Brain microvascular endothelial cell (primary cell): Measurements from ENCODE around the gene PDE3B.
"Not testable (repeated sequence)": the region's sequence is repeated elsewhere in the genome, so short reads cannot be mapped to it uniquely, and the experiment has no call there.

Experiments used
- DNase-seq: peaks from one replicate; pipeline ENCODE4 v3.0.0-alpha.2; 2020
- H3K27ac ChIP-seq: fragments of 250-450 bp; sonication (Bioruptor Pico); 2 replicates; pipeline ENCODE4 v1.5.1; 2020; ENCODE audit warnings: mild to moderate bottlenecking, moderate library complexity
- H3K27me3 ChIP-seq: fragments of 250-450 bp; sonication (Bioruptor Pico); replicated peaks from 2 replicates; pipeline ENCODE4 v1.5.1; 2020; ENCODE audit warnings: mild to moderate bottlenecking
- H3K36me3 ChIP-seq: fragments of 250-450 bp; sonication (Bioruptor Pico); replicated peaks from 2 replicates; pipeline ENCODE4 v1.5.1; 2020; ENCODE audit warnings: mild to moderate bottlenecking
- H3K4me3 ChIP-seq: 2 replicates; pipeline ENCODE4 v1.5.1; 2011; ENCODE audit warnings: low read depth, mild to moderate bottlenecking, control low read depth, low read length, moderate library complexity
- in situ Hi-C: cut with HindIII; loops from 2 replicates; pipeline ENCODE4 v1.10.0; 2017; ENCODE audit warnings: low sequenced_read_pairs, low pct_ligation_motif_present
- TF ChIP-seq, protein P1 (sequence below): IDR thresholded peaks from 2 replicates; pipeline ENCODE4 v1.5.1; 2011; ENCODE audit warnings: low read depth, mild to moderate bottlenecking, moderate library complexity, low read length, control low read depth, inconsistent platforms; ENCODE audit errors: missing control alignments

PDE3B gene

DNA sequence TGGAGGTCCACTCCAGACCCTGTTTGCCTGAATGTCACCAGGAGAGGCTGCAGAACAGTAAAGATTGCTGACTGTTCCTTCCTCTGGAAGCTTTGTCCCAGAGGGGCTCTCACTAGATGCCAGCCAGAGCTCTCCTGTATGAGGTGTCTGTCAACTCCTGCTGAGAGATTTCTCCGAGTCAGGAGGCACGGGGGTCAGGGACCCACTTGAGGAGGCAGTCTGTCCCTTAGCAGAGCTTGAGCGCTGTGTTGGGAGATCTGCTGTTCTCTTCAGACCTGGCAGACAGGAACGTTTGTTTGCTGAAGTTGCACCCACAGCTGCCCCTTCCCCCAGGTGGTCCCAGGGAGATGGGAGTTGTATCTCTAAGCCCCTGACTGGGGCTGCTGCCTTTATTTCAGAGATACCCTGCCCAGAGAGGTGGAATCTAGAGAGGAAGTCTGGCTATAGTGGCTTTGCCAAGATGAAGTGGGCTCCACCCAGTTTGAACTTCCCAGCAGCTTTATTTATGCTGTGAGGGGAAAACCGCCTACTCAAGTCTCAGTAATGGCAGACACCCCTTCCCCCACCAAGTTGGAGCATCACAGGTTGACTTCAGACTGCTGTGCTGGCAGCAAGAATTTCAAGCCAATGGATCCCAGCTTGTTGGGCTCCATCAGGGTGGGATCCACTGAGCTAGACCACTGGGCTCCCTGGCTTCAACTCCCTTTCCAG lies 99.4 kb downstream of the PDE3B start:
- Histone ChIP-seq H3K27me3 (no peaks in the 10 kb centered on the region), H3K36me3 (no peaks in the 10 kb centered on the region), H3K27ac (no peak overlapping the region), H3K4me3 (no peak overlapping the region)
- TF ChIP-seq, protein P1, sequence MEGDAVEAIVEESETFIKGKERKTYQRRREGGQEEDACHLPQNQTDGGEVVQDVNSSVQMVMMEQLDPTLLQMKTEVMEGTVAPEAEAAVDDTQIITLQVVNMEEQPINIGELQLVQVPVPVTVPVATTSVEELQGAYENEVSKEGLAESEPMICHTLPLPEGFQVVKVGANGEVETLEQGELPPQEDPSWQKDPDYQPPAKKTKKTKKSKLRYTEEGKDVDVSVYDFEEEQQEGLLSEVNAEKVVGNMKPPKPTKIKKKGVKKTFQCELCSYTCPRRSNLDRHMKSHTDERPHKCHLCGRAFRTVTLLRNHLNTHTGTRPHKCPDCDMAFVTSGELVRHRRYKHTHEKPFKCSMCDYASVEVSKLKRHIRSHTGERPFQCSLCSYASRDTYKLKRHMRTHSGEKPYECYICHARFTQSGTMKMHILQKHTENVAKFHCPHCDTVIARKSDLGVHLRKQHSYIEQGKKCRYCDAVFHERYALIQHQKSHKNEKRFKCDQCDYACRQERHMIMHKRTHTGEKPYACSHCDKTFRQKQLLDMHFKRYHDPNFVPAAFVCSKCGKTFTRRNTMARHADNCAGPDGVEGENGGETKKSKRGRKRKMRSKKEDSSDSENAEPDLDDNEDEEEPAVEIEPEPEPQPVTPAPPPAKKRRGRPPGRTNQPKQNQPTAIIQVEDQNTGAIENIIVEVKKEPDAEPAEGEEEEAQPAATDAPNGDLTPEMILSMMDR, result no peak
- in situ Hi-C loops, result no loop called here
- DNase-seq, result no peak

DNA sequence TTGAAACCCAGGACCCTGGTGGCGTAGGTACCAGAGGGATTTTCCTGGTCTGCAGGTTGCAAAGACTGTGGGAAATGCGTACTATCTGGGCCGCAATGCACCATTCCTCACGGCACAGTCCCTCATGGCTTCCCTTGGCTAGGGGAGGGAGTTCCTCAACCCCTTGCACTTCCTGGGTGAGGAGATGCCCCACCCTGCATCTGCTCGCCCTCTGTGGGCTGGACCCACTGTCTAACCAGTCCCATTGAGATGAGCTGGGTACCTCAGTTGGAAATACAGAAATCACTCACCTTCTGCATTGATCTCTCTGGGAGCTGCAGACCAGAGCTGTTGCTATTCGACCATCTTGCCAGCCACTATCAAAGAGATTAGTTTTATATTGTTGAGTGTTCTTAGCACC lies 100.1 kb downstream of the PDE3B start:
- DNase-seq, H3K4me3 ChIP-seq, H3K27ac ChIP-seq, in situ Hi-C loops, H3K27me3 ChIP-seq, H3K36me3 ChIP-seq: not testable (repeated sequence)

DNA sequence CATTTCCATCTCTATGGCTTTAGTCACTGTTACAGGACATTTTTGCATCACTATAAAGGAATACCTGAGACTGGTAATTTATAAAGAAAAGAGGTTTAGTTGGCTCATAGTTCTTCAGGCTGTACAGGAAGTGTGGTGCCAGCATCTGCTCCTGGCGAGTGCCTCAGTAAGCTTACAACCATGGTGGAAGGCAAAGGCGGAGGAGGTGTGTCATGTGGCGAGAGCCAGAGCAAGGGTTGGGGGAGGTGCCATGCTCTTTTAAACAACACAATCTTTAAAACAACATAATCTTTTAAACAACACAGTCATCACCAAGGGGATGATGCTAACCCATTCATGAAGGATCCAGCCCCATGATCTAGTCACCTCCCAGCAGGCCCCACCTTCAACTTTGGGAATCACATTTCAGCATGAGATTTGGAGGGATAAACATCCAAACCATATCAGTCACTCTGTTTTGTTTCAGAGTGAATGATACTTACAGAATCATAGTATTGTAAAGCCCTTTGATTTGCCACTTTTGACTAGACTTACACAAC lies 103.3 kb downstream of the PDE3B start:
- in situ Hi-C loops, result no loop called here
- no peak overlapping the region for H3K4me3 ChIP-seq
- TF ChIP-seq, protein P1, result no peak
- no peak overlapping the region for H3K27ac ChIP-seq
- no peak for DNase-seq
- no peaks in the 10 kb centered on the region for H3K36me3 ChIP-seq
- H3K27me3 ChIP-seq, result no peaks in the 10 kb centered on the region

DNA sequence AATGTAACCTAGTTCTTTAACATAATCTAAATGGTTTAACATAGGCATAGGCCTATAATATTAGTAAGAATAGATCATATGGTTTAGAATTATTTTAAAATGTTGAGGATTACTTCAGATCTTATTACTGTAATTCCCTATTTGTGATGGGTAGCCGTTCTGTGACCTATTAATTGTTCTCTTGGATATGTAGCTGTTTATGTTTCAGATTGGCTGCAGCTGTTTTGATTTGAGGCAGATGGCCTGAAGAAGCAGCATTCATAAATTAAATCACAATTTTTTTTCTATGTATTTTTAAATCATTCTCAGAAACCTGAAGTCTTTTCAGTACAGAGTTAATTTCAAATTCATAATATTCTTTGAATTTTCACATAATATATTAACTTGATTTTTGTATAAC lies 104.5 kb downstream of the PDE3B start:
- no peak overlapping the region for H3K27ac ChIP-seq
- no peak for DNase-seq
- H3K4me3 ChIP-seq, result no peak overlapping the region
- TF ChIP-seq, protein P1, result no peak
- in situ Hi-C loops, result no loop called here
- H3K27me3 ChIP-seq, result no peaks in the 10 kb centered on the region
- no peaks in the 10 kb centered on the region for H3K36me3 ChIP-seq

DNA sequence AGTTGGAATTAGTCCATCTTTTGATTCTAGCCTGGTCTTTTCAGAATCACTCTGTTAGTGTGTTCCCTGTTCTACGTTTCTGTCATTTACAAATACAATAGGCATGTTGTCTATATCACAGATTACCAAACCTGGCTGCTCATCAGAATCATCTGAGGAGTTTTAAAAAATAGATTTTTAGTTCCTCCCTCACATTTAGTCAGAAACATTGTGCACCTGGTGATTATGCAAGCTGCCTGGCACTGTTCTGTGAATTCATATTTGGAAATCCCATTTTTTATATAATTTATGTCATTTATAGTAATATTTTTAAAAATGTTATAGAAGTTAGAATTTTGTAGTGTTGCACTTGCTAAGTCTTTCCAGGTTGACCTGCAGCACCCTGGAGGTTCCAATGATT lies 107.3 kb downstream of the PDE3B start:
- Histone ChIP-seq H3K27ac (no peak overlapping the region), H3K27me3 (no peaks in the 10 kb centered on the region), H3K4me3 (no peak overlapping the region), H3K36me3 (no peaks in the 10 kb centered on the region)
- TF ChIP-seq, protein P1, result no peak
- DNase-seq, result no peak
- in situ Hi-C loops, result no loop called here

DNA sequence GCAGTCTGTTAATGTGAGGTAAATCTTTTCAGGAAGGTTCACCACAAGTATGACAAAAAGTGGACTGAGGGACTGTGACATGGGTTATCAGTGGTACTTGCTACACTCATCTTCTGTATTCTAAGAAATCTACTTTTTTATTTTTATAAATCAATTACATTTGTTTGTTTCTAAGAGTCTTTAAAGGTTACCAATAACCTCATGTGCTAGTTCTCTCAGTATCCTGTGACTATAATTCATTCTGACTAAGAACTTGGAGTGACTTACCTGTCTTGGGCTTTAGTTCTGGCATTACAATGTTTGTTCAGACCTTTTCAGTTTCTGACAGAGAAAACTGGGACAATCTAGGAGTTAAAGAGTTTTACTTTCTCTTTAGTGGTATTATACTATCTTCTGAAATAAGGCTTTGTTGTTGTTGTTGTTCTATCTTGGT lies 108.4 kb downstream of the PDE3B start:
- no peak for DNase-seq
- no peak overlapping the region for H3K4me3 ChIP-seq
- H3K27me3 ChIP-seq, result no peaks in the 10 kb centered on the region
- in situ Hi-C loops, result no loop called here
- TF ChIP-seq, protein P1, result no peak
- no peak overlapping the region for H3K27ac ChIP-seq
- H3K36me3 ChIP-seq, result no peaks in the 10 kb centered on the region
